Measurements from ENCODE around the gene GABBR2. TPM values are rescaled to one million over a fixed set of nuclear protein-coding genes. Genes with fewer than 3 reads are reported as not detected.

GABBR2 gene
- total RNA-seq, 1 experiment from 2014 or later = 1.9 TPM

DNA sequence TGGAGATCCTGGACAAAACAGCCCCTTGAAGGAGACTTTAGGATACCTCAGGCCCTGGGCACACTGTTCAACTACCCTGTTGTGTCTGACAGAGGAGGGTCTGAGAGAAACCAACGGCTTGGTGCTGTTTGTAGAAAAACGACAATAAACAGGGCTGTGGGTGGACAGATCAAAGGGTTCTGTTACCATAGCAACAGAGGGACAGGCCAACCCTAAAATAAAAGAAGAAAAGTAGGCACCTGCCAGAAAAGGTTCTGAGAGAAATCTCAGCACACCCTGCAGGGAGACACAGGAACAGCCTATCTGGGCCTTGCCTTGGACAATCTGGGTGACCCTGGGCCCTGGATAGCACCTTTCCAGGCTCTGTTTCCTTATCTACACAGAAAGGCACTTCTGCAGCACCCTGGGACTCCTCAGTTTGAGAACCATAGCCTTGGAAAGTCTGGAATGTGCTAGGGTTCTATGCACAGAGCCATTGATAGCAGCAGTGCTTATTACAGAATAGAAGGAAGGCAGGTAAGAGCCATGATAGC lies 348.5 kb downstream of the GABBR2 start:
- DNase-seq (ENCODE audit: low read depth) = no peak

DNA sequence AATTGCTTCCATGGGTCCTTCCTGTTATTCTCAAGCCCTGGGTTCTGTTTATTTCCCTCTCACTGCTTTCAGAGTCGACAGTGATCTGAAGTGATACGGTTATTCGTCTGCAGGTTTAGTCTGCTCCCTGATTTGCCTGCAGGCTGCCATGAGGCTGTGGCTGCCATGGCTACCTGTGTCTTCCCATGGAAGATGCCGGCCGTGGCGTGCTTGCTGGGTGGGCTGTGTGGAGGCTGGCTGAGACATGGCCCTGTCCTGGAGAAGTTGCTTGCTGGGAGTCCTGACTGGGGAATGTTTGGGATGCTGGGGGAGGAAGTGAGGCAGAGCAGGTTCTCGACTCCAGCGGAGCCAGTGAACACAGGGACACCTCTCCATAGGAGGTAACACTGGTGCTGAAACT lies 349.2 kb downstream of the GABBR2 start:
- no peak for DNase-seq (ENCODE audit: low read depth)

DNA sequence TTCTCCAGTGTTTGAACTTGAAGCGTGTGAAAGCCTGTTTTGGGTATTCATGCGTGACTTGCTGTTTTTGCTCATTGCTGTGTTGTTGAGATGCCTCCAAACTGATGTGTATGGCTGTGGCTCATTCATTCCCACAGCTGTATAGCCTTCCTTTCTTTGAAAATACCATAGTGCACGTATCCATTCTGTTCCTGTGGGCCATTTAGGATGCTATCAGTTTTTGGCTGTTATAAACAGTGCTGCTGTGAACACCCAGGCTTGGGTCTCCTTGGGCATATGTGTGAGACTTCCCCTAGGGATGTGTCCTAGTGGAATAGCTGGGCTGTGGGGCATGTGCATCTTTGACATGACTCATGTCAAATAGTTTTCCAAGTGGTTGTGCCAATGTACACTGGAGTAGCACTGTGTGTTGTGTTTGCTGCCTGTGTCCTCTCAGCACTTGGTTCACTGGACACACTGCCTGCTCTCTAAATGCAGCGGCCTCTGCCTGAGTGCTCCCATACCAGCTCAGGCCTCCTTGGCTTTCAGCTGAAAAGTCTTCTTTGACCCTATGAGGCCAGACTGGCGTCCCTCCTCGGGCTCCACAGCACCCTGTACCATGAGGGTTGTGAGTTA lies 350.7 kb downstream of the GABBR2 start:
- DNase-seq (ENCODE audit: low read depth) = peak; percentile 48

DNA sequence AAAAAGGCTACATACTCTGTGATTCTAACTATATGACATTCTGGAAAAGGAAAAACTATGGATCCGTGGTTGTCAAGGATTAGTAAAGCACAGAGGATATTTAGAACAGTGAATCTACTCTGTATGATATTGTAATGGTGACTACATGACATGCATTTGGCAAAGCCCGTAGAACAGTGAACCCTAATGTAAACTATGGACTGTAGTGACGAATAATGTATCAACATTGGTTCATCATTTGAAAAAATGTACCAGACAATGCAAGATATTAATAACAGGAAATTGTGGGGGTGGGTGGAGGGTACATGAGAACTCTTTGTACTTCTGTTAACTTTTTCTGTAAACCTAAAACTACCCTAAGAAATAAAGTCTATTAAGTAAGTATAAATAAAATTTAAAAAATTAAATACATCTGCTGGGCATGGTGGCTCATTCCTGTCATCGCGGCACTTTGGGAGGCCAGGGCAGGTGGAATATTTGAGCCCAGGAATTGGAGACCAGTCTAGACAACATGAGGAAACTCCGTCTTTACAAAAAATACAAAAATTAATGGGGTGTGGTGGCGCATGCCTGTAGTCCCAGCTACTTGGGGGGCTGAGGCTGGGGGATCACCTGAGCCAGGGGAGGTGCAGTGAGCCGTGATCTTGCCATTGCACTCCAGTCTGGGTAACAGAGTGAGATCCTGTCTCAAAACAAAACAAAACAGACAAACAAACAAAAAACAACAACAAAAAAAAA lies 351.6 kb downstream of the GABBR2 start:
- DNase-seq (ENCODE audit: low read depth) = no peak

DNA sequence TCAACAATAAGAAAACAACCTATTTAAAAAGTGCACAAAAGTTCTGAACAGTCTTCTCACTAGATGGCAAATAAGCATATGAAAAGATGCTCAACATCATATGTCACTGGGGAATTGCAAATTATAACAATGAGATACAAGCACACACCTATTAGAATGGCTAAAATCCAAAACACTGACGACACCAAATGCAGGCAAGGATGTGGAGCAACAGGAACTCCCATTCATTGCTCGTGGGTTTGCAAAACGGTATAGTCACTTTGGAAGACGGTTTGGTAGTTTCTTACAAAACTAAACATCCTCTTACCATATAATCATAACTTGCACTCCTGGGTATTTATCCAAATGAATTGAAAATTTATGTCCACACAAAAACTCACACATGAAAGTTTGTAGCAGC lies 352.4 kb downstream of the GABBR2 start:
- no peak for DNase-seq (ENCODE audit: low read depth)

DNA sequence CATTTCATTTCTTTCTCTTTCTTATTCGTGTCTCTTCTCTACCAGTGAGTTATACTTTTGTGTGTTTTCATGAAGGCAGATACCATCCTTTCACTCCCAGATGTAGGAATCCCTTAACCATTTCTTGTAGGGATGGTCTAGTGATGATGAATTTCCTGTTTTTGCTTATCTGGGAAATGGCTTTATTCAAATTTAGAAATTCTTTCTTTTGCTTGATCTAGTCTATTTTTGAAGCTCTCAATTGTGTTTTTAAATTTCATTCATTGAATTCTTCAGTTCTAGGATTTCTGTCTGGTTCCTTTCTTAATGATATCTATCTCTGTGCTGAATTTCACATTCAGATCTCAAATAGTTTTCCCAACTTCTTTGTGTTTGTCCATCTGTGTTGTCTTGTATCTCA lies 357.4 kb downstream of the GABBR2 start:
- DNase-seq (ENCODE audit: low read depth) = no peak

DNA sequence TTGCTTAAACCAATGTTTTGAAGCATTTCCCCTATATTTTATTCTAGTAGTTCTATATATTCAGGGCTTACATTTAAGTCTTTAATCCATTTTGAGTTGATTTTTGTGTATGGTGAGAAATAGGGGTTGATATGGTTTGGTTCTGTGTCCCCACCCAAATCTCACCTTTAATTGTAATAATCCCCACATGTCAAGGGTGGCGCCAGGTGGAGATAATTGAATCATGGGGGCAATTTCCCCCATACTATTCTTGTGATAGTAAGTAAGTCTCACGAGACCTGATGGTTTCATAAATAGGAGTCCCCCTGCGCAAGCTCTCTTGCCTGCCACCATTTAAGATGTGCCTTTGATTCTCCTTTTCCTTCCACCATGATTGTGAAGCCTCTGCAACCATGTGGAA lies 361.1 kb downstream of the GABBR2 start:
- no peak for DNase-seq (ENCODE audit: low read depth)

DNA sequence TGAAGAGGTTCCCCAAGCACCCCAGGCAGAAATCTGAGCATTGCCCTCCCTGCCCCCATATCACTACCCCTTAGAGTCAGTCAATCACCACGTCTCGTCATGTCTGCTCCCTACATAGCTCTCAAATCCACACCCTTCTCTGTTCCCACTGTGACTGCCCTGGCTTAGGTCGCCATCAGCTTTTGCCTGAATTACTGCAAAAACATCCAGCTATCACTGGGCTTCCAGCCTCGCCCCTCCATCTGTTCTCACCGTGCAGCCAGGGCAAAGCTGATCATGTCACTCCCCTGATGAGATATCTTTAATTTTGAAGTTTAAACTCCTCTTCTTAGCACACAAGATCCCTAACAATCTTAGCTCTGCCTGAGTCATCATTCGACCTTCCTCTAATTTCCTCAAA lies 363.7 kb downstream of the GABBR2 start:
- DNase-seq (ENCODE audit: low read depth) = no peak

DNA sequence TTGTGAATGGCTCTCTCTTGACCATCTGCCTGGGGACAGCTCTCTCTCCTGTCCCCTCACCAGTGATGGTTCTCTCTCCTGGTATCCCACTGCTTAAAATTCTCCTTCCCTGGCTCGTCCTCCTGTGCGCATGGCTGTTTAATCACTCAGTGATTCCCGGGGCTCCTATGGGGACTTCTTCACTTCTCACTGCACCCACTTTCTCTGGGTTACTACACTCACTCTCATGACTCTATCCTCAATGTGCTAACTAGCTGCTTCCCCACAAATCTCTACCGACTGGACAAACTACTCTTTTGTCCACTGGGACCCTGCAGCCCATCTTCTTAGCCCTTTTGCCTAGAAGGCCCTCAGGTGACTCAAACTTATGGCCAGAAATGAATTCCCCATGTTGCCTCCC lies 364.2 kb downstream of the GABBR2 start:
- no peak for DNase-seq (ENCODE audit: low read depth)

DNA sequence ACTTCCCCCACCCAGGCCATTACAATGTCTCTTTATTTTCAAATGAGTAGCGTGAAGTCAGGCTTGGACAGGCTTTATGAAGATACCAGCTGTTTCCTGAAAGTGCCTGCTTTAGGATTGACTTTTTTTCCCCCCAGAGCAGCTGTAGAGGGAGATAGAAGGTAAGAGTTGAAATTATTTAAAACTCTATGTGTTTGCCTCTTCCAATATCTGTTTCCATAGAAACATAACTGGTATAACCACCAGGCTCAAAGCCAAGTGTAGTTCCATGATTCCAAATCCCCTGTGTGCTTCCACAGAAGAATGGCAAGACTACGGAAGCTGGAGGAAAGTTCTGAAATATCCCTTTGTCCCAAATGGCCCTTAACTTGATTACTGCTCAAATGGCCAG lies 365.9 kb downstream of the GABBR2 start:
- DNase-seq (ENCODE audit: low read depth) = no peak

DNA sequence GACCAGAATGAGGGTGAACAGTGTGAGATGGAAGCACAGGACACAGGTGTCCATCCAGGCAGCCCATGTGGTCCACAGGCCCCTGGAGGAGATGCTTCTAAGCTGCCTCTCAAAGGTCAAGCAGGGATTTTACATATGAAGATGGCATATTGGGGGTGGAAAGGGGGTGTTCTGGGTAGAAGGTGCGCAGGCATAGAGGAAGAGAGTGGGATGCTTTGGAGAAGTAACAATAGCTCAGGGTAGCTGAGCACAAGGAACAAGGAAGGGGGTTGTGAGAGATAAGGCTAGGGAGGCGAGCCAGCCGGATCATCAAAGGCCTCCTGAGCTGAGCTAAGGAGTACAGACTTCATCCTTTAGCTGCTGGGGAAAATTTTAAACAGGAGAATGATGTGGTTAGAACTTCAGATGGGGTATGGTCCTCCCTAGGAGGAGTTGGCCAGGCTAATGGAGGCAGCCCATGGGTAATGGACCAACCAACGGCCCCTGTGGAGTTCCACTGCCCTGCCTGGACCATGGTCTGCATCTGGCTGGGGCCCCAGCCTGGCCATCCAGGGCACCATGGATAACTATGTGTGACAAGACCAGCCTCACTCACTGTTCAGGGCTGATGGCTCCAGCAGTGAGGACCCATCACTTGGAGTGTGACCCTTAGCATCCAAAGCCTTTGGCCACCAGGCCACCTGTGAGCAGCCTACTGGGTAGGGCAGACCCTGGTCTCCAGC lies 366.5 kb downstream of the GABBR2 start:
- DNase-seq (ENCODE audit: low read depth) = no peak

DNA sequence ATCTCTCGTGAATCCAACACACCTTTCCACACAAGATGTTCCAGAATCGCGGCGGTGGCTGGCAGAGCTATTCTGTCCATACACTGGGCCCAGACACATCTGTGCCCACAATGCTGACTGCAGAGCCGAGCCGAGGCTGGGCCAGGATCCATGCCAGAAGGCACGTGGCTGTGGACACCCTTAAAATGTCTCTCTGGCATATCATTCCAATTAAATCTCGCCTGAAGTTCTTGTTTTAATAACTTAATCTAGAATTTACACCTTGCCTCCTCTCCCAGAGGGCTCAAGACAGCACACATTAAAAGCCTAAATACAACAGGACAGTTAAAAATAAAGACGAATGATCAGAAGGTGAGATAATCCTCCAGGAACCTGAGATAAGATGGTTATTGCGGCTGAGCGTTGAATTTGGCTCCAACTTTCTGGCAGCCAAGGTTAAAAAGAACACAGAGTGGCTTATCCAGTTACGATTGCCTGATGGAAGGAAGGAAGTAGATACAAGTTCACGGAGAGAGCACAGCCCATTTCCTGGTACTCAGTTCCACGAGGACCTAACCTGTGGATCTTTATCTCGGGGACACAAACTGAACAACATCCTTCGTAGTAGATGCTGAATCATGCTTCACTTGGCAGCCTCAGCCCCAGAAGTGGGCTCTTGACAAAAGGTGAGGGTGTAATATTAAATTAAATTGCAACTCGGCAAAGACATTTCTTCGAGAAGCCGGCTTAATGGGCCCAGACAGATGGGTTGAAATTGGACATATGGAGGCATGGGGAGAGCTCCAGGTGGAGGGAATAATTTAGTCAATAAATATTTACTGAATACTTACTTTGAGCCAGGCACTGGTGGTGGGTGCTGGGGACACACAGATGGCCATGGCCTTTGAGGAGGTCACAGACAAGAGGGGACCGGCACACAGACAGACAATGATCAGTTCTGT lies 367.3 kb downstream of the GABBR2 start:
- DNase-seq (ENCODE audit: low read depth) = no peak

DNA sequence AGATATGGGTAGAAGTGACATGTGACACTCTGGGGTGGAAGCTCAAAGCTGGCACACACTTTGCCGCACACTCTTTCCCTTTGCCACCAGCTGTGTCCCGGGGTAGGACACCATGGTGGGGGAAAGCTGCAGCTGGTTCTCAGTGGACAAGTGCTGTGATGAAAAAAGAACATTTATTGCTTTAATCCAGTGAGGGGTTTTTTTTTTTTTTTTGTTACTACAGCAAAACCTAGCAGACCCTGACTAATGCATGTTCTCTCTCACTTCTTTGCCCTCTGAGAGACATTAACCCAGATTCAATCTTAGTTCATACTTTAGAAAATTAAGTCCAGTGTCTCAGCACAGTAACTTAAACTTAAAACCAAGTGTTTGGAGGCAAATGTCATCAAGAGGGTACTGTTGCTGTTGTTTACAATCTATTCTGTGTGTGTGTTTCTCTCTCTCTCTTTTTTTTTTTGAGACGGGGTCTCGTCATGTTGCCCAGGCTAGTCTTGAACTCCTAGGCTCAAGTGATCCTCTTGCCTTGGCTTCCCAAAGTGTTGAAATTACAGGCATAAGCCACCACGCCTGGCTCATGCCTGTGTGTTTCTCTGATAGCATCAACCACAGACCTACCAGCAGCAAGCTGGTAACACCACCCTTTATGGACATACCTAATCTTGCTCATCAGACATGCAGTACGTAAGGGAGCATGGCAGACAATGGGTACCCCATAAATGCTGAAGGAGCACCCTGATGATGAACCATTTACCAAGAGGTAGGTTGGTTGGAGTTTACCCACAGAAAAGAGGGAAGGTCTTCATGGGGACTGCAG lies 368.5 kb downstream of the GABBR2 start:
- no peak for DNase-seq (ENCODE audit: low read depth)

DNA sequence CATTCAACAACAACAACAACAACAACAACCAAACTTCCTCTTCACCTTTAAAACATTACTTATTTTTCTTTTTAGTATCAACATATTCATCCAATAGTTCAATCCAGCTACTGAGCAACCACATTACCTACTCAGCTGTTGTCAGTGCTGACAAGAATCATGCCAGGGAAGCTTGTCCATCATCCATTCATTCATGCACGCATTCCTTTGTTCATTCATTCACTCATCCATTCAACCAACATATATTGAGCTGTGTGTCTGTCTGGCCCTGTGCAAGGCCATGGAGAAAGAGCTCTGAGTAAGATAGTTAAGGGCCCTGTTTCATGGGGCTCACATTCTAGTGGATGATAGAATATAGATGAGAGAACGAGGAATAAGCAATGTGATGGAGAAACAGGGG lies 373.1 kb downstream of the GABBR2 start:
- no peak for DNase-seq (ENCODE audit: low read depth)

DNA sequence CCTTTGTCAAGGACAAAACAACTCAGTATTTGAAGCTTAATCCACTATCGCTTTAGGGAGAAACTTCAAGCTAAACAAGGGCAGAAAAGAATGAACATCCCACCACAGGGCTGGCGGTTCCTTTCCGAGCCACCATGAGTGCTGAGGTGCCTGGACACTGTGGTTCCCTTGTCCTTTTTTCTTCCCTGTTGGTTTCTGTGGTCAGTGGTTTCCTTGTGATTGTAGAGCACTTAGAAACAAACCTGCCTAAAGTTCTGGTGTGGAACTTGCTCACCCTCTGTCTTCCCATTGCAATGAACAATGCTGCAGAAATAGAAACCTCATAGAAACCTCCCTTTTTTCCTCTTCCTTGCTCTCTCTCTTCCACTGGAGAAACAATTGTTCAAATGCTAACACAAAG lies 373.9 kb downstream of the GABBR2 start:
- DNase-seq (ENCODE audit: low read depth) = peak; percentile 76

DNA sequence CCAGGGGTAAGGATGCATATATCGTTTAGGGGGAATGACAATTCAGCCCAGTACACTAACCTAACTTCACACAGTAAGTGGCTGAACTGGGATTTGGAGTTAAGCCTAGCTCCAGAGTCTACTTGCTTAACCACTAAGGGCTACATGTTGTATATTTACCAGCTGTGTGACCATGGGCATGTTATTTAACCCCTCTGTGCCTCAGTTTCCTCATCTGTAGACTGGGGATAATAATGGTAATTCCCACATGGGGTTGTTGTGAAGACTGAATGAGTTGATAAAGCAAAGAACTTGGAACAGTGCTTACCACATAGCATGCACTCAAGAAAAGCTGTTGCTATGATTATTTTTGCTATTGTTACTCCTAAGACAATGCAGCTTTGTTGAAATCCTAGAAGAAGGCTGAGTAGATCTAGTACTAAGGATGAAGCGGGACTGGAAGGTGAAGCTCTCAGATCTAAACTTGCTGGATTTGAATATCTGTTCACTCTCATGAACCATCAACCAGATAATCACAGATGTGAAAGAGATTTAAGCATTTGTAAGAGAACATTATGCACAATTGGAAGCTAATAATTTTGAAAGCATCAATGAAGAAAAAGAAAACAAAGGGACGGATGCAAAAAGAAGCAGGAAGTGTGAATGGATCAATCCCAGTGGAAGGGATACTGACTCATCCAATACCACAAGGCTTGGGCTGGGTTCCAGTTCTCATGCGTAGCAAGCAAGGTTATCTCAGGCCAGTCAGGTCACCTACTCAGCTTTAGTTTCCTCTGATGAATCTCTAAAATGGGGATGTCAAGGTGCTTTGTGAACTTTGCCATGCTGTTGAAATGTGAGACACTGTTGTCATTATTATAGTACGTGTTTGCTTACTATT lies 374.8 kb downstream of the GABBR2 start:
- peak; percentile 94 for DNase-seq (ENCODE audit: low read depth)

DNA sequence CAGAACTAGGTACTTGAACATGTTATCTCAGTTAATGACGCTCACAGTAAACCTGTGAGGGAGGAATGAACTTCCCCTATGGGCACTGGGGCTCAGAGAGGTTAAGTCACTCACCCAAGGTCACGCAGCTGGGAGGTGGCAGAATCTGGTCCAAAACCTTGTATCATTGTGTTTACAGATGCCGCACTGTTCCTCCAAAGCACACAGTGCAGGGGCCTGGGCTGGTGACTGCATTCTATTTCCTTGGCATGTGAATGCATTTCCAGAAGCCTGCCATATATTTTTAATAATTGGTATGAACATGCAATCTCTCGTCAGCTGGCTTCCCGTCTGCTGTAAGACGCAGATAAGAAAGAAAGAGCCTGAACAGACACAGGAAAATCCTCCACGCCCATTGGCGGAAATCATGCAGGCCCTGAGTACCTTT lies 376.3 kb downstream of the GABBR2 start:
- DNase-seq (ENCODE audit: low read depth) = no peak

DNA sequence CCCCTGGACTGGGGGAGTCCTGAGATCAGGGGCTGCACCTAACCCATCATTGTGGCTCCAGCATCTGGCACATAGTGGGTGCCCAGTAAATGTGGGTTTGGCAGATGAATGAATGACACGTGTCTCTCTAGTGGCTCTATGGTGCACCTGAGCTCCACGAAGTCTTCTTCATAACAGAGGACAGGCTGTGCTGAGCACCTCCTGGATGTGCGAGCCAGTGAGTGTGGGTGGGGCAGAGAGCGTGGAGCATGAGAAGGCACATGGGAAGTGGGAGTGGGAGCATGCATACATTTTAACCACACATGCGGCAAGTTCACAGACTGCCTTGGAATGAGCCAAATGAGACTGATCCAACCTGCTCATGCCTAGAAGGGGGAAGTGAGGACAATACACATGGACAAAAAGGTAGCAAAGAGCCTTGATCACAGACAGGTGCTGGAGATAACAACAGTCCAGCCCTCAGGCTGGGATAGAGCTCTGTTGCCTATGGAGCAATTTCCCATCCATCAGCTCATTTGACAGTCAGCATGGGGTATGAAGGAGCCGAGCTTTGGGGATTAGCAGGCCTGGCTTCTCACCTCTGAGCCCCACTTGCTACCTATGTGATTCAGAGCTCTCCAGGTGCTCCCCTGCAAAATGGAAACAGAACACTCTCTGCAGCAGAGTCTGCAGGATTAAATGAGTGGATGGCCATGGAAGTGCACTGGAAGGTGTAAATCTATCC lies 377.0 kb downstream of the GABBR2 start:
- no peak for DNase-seq (ENCODE audit: low read depth)

DNA sequence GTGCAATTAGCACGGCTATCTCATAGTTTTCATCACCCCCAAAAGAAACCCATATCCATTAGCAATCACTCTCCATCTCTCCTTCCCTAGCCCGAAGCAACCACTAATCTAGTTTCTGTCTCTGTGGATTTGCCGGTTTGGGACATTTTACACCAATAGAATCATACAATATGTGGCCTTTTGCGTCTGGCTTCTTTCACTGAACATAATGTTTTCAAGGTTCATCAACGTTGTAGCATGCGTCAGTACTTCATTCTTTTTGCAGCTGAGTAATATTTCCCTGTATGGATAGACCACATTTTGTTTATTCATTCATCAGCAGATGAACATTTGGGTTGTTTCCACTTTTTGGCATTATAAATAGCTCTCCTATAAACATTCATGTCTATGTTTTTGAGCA lies 377.9 kb downstream of the GABBR2 start:
- no peak for DNase-seq (ENCODE audit: low read depth)
